Measurements from ENCODE around the gene PPIL1. TPM values are rescaled to one million over a fixed set of nuclear protein-coding genes. Genes with fewer than 3 reads are reported as not detected.

The PPIL1 gene
- total and polyA plus RNA-seq, 10 of the 15 experiments (the other 5 are each of a cell fraction or from before 2014, with no cell fraction given): 39.5 to 95.8 (median 70.5) TPM

DNA sequence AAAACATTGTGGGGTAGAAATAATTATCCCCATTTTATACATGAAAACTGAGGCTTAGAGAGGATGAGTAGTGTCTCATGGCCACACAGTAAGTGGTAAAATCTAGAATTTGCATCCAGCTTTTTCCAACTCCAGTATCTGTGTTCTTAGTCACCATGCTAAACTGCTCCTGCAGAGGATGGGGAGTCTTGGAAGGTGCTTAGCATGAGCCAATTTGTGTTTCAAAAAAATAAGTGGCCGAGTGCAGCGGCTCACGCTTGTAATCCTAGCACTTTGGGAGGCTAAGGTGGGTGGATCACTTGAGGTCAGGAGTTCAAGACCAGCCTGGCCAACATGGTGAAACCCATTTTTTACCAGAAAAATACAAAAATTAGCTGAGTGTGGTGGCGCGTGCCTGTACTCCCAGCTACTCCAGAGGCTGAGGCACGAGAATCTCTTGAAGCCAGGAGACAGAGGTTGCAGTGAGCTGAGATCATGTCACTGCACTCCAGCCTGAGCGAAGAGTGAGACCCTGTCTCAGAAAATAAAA lies 13.6 kb upstream of the PPIL1 start:
- SMC1A ChIA-PET (ENCODE audit: uncharacterized antibody, unreplicated experiment): interaction anchor here (0.7 to 2.1 kb wide), 5 partner anchors 9 to 130 kb away, joined by 3 to 9 read pairs (median 5); no protein-coding TSS in a partner anchor
- Histone ChIP-seq H3K4me2 (ENCODE audit: control insufficient read depth, insufficient read depth) (no peak overlapping the region), H3K27me3 (replicated peaks in 1 of 2; ENCODE audit: control insufficient read depth in 2 of 2, insufficient read depth in 2 of 2, low read length in 1 of 2) (no peaks in the 10 kb centered on the region), H3K9me3 (replicated peaks; ENCODE audit: control insufficient read depth, insufficient read depth, low read length) (no peaks in the 10 kb centered on the region), H3K4me3 (no peak overlapping the region), H3K27ac (ENCODE audit: control insufficient read depth, insufficient read depth) (no peak overlapping the region), H3K79me2 (ENCODE audit: control insufficient read depth, insufficient read depth, low read length) (peaks cover 14% of the 10 kb centered on the region), H3K9ac (ENCODE audit: control insufficient read depth, insufficient read depth, low read length) (no peak overlapping the region), H3K36me3 (ENCODE audit: control insufficient read depth in 2 of 2, insufficient read depth in 2 of 2, low read length in 1 of 2) (no peaks in the 10 kb centered on the region), H4K20me1 (ENCODE audit: control insufficient read depth, insufficient read depth) (no peaks in the 10 kb centered on the region), H3K4me1 (ENCODE audit: control insufficient read depth, insufficient read depth, low read length) (no peaks in the 10 kb centered on the region), H2AFZ (ENCODE audit: control insufficient read depth, low read depth, low read length) (no peak overlapping the region)
- POLR2A ChIA-PET: interaction anchor here (0.6 to 1.9 kb wide), 5 partner anchors 13 to 1092 kb away, joined by 3 to 10 read pairs (median 5); partner anchors contain the start of gene PPIL1
- DNase-seq (ENCODE audit: low read depth, low spot score) (no peak), ATAC-seq (no peak), FAIRE-seq (no peak)
- BruUV-seq (replicated peaks): no TSS peak
- intact Hi-C loops (cut with micrococcal nuclease; ENCODE audit: unreplicated experiment) (loop anchor here (5.0 kb wide), 1 partner anchor 284 kb away; the partner anchor contains the start of gene PIM1), in situ Hi-C loops (cut with MboI) (loop anchor here (5.0 kb wide), 1 partner anchor 319 kb away; no protein-coding TSS in a partner anchor)
- RAD21 ChIA-PET (ENCODE audit: unreplicated experiment): interaction anchor here (0.6 to 2.5 kb wide), 3 partner anchors 130 to 284 kb away, joined by 3 to 11 read pairs (median 3); no protein-coding TSS in a partner anchor
- WGBS (ENCODE audit: insufficient coverage, insufficient replicate concordance, low lambda C conversion rate, missing lambda C conversion rate): 92% methylated on average over 7 of the region's 7 CpGs
- CTCF ChIA-PET: interaction anchor here (0.8 to 4.1 kb wide), 5 partner anchors 8 to 130 kb away, joined by 3 to 18 read pairs (median 9); no protein-coding TSS in a partner anchor
- TF ChIP-seq KAT2A (conservative IDR thresholded peaks at IDR 0.05; ENCODE audit: control insufficient read depth, low read depth, low read length) (no peak), YBX1 (IDR thresholded peaks at IDR 0.05) (no peak), IRF4 (IDR thresholded peaks at IDR 0.05; ENCODE audit: low read depth, low read length) (no peak), ZNF384 (IDR thresholded peaks at IDR 0.05; ENCODE audit: borderline replicate concordance, low read depth, low read length) (no peak), SIX5 (IDR thresholded peaks at IDR 0.05; ENCODE audit: low read depth, low read length, severe bottlenecking) (no peak), YY1 (IDR thresholded peaks at IDR 0.05; ENCODE audit: low read depth, low read length) (no peak), SREBF2 (IDR thresholded peaks at IDR 0.05; ENCODE audit: low read length) (no peak), POLR2AphosphoS2 (IDR thresholded peaks at IDR 0.05; ENCODE audit: low read depth, low read length) (no peak)
- TF ChIP-seq, protein P1, sequence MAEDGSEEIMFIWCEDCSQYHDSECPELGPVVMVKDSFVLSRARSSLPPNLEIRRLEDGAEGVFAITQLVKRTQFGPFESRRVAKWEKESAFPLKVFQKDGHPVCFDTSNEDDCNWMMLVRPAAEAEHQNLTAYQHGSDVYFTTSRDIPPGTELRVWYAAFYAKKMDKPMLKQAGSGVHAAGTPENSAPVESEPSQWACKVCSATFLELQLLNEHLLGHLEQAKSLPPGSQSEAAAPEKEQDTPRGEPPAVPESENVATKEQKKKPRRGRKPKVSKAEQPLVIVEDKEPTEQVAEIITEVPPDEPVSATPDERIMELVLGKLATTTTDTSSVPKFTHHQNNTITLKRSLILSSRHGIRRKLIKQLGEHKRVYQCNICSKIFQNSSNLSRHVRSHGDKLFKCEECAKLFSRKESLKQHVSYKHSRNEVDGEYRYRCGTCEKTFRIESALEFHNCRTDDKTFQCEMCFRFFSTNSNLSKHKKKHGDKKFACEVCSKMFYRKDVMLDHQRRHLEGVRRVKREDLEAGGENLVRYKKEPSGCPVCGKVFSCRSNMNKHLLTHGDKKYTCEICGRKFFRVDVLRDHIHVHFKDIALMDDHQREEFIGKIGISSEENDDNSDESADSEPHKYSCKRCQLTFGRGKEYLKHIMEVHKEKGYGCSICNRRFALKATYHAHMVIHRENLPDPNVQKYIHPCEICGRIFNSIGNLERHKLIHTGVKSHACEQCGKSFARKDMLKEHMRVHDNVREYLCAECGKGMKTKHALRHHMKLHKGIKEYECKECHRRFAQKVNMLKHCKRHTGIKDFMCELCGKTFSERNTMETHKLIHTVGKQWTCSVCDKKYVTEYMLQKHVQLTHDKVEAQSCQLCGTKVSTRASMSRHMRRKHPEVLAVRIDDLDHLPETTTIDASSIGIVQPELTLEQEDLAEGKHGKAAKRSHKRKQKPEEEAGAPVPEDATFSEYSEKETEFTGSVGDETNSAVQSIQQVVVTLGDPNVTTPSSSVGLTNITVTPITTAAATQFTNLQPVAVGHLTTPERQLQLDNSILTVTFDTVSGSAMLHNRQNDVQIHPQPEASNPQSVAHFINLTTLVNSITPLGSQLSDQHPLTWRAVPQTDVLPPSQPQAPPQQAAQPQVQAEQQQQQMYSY (CRISPR knock-in tag; IDR thresholded peaks at IDR 0.05): no peak

Measured in GM12878 (cell line).